Tibial artery (tissue), 4 donors: Measurements from ENCODE around the gene EHHADH.

ENCODE experiments used
- DNase-seq, 2 donors: peaks; one replicate each; pipeline ENCODE4 v3.0.0-alpha.2; 2019
- H3K27ac ChIP-seq, 2 donors: fragments of 200-600 bp; sonication (generic) in 1 of 2; 1 replicate in 1 of 2; 2 replicates in 1 of 2; pipeline ENCODE4 v1.5.1; 2018 to 2019; ENCODE audit warnings: mild to moderate bottlenecking in 1 of 2
- H3K27me3 ChIP-seq, 2 donors: fragments of 200-600 bp; sonication (generic) in 1 of 2; one replicate each; pipeline versions ENCODE4 v1.5.1 to v1.6.0; 2016 to 2019
- H3K36me3 ChIP-seq, 3 donors: fragments of 200-600 bp; sonication (generic) in 2 of 3; one replicate each; pipeline ENCODE4 v1.5.1; 2016 to 2019; ENCODE audit warnings: mild to moderate bottlenecking in 2 of 3
- H3K4me1 ChIP-seq, 4 donors: fragments of 200-600 bp; sonication (generic) in 2 of 4; 1 replicate in 3 of 4; 2 replicates in 1 of 4; pipeline ENCODE4 v1.5.1; 2016 to 2019
- H3K4me3 ChIP-seq, 2 donors: fragments of 200-600 bp; sonication (generic) in 1 of 2; 1 replicate in 1 of 2; 2 replicates in 1 of 2; pipeline ENCODE4 v1.5.1; 2018 to 2019; ENCODE audit warnings: mild to moderate bottlenecking in 2 of 2
- H3K9me3 ChIP-seq, 3 donors: fragments of 200-600 bp; sonication (generic) in 1 of 3; one replicate each; pipeline ENCODE4 v1.5.1; 2016 to 2019
- CTCF ChIP-seq, 2 experiments: fragments of 200-600 bp in 1 of 2; fragments of 450-650 bp in 1 of 2; IDR thresholded peaks; one replicate each; pipeline ENCODE4 v1.5.1; 2017 to 2019; ENCODE audit warnings: antibody characterized with exemption in 2 of 2, mild to moderate bottlenecking in 1 of 2, moderate library complexity in 1 of 2
- intact Hi-C: fragments of 100-400 bp; cut with DNase I; formaldehyde crosslinking; loops from one replicate; pipeline ENCODE4 v1.15.0; 2023; ENCODE audit warnings: low total_unique reads

The EHHADH gene

GRCh38 chr3:185205865-185206264, 48.0 kb downstream of the EHHADH start:
- H3K9me3 ChIP-seq = no peaks in the 10 kb centered on the region
- peaks cover 0 to 21% (median 0%) of the 10 kb centered on the region in 3 donors for H3K36me3 ChIP-seq
- H3K4me1 ChIP-seq = no peaks in the 10 kb centered on the region
- no peak for DNase-seq
- no peaks in the 10 kb centered on the region for H3K27me3 ChIP-seq
- H3K27ac ChIP-seq = no peak overlapping the region
- intact Hi-C loops = no loop called here
- H3K4me3 ChIP-seq = no peak overlapping the region
- no peak for TF ChIP-seq CTCF (IDR thresholded peaks at IDR 0.05)

GRCh38 chr3:185204894-185205293, 49.0 kb downstream of the EHHADH start:
- Histone ChIP-seq H3K4me3 (no peak overlapping the region), H3K4me1 (no peaks in the 10 kb centered on the region), H3K36me3 (peaks cover 0 to 21% (median 0%) of the 10 kb centered on the region in 3 donors), H3K27ac (no peak overlapping the region), H3K9me3 (no peaks in the 10 kb centered on the region), H3K27me3 (no peaks in the 10 kb centered on the region)
- intact Hi-C loops = no loop called here
- TF ChIP-seq CTCF (IDR thresholded peaks at IDR 0.05) = no peak
- DNase-seq = no peak

- DNase-seq = no peak
- Histone ChIP-seq H3K4me3 (no peak overlapping the region), H3K9me3 (no peaks in the 10 kb centered on the region), H3K27ac (no peak overlapping the region), H3K36me3 (peaks cover 0 to 21% (median 0%) of the 10 kb centered on the region in 3 donors), H3K27me3 (no peaks in the 10 kb centered on the region), H3K4me1 (no peaks in the 10 kb centered on the region)
- intact Hi-C loops = no loop called here
- TF ChIP-seq CTCF (IDR thresholded peaks at IDR 0.05) = no peak
Measured at GRCh38 chr3:185200639-185201038, 53.2 kb downstream of the EHHADH start.

- no peak overlapping the region for H3K27ac ChIP-seq
- H3K4me1 ChIP-seq = no peaks in the 10 kb centered on the region
- no peak overlapping the region for H3K4me3 ChIP-seq
- no peaks in the 10 kb centered on the region for H3K9me3 ChIP-seq
- no peak for TF ChIP-seq CTCF (IDR thresholded peaks at IDR 0.05)
- intact Hi-C loops = no loop called here
- peaks cover 0 to 21% (median 0%) of the 10 kb centered on the region in 3 donors for H3K36me3 ChIP-seq
- DNase-seq = no peak
- no peaks in the 10 kb centered on the region for H3K27me3 ChIP-seq
Measured at GRCh38 chr3:185199671-185200070, 54.2 kb downstream of the EHHADH start.

- no peak overlapping the region for H3K4me3 ChIP-seq
- TF ChIP-seq CTCF (IDR thresholded peaks at IDR 0.05) = no peak
- no peak overlapping the region for H3K27ac ChIP-seq
- H3K4me1 ChIP-seq = no peaks in the 10 kb centered on the region
- no peaks in the 10 kb centered on the region for H3K27me3 ChIP-seq
- H3K9me3 ChIP-seq = no peaks in the 10 kb centered on the region
- H3K36me3 ChIP-seq = peaks cover 0 to 17% (median 0%) of the 10 kb centered on the region in 3 donors
- intact Hi-C loops = no loop called here
- DNase-seq = no peak
Measured at GRCh38 chr3:185199206-185199605, 54.6 kb downstream of the EHHADH start.

- TF ChIP-seq CTCF (IDR thresholded peaks at IDR 0.05) = no peak
- no peak for DNase-seq
- no peak overlapping the region for H3K27ac ChIP-seq
- peaks cover 0 to 12% (median 0%) of the 10 kb centered on the region in 3 donors for H3K36me3 ChIP-seq
- H3K4me3 ChIP-seq = no peak overlapping the region
- intact Hi-C loops = no loop called here
- H3K9me3 ChIP-seq = no peaks in the 10 kb centered on the region
- no peaks in the 10 kb centered on the region for H3K4me1 ChIP-seq
- no peaks in the 10 kb centered on the region for H3K27me3 ChIP-seq
Measured at GRCh38 chr3:185197068-185197467, 56.8 kb downstream of the EHHADH start.
